HUES48 (cell line): ENCODE data around the gene TMEM88.
A peak's percentile ranks its signal among the peaks of the same experiment; 100 is the strongest.

Source experiments
- H3K27ac ChIP-seq: one replicate; pipeline ENCODE4 v1.7.0; 2013; ENCODE audit warnings: low read depth, low read length, inconsistent platforms
- H3K27me3 ChIP-seq: 2 replicates; pipeline ENCODE4 v1.6.1; 2013; ENCODE audit warnings: mild to moderate bottlenecking, low read length; ENCODE audit not compliant: control insufficient read depth, insufficient read depth
- H3K36me3 ChIP-seq: 2 replicates; pipeline ENCODE4 v1.6.1; 2013; ENCODE audit warnings: low read length; ENCODE audit not compliant: control insufficient read depth, insufficient read depth
- H3K4me1 ChIP-seq: 2 replicates; pipeline ENCODE4 v1.6.1; 2013; ENCODE audit warnings: mild to moderate bottlenecking, low read length; ENCODE audit not compliant: control insufficient read depth, insufficient read depth
- H3K4me3 ChIP-seq: 2 replicates; pipeline ENCODE4 v1.5.1; 2013; ENCODE audit warnings: mild to moderate bottlenecking, low read depth, low read length
- H3K9ac ChIP-seq: 2 replicates; pipeline ENCODE4 v1.6.1; 2013; ENCODE audit warnings: mild to moderate bottlenecking, low read depth, low read length, moderate library complexity
- H3K9me3 ChIP-seq: 2 replicates; pipeline ENCODE4 v1.6.1; 2013; ENCODE audit warnings: low read length; ENCODE audit not compliant: control insufficient read depth, insufficient read depth

Gene TMEM88

GRCh38 chr17:7839876-7840261 lies 15.0 kb upstream of the TMEM88 start:
- Histone ChIP-seq H3K27me3 (peaks cover 31% of the 10 kb centered on the region), H3K4me3 (no peak overlapping the region), H3K27ac (no peak overlapping the region), H3K9ac (no peak overlapping the region), H3K36me3 (no peaks in the 10 kb centered on the region), H3K9me3 (no peaks in the 10 kb centered on the region), H3K4me1 (peaks cover 25% of the 10 kb centered on the region)

GRCh38 chr17:7840441-7840840 lies 14.4 kb upstream of the TMEM88 start:
- Histone ChIP-seq H3K36me3 (no peaks in the 10 kb centered on the region), H3K27ac (no peak overlapping the region), H3K27me3 (peaks cover 31% of the 10 kb centered on the region), H3K4me1 (peaks cover 29% of the 10 kb centered on the region), H3K4me3 (no peak overlapping the region), H3K9ac (no peak overlapping the region), H3K9me3 (no peaks in the 10 kb centered on the region)

DNA sequence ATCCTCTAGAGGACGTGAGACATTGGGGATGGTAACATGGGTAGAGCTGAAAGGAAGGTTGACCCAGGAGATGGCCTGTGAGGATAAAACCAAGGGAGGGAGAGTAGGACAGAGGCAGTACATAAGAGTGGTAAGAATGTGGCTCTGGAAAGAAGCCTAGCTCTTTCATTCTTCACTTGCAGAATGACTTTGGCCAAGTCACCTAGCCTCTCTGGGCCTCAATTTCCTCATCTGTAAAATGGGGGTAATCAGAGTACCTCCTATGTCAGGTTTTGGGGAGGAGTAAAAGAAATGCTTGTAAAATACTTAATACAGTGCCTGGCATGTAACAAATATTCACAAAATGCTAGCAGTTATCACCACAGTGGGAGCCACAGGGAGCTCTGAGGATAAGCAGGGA lies 14.0 kb upstream of the TMEM88 start:
- H3K9ac ChIP-seq, result no peak overlapping the region
- H3K36me3 ChIP-seq, result no peaks in the 10 kb centered on the region
- H3K4me1 ChIP-seq, result peaks cover 29% of the 10 kb centered on the region
- peak overlapping the region; percentile 95 for H3K27ac ChIP-seq
- H3K4me3 ChIP-seq, result peak overlapping the region; percentile 78
- H3K27me3 ChIP-seq, result peaks cover 31% of the 10 kb centered on the region
- H3K9me3 ChIP-seq, result no peaks in the 10 kb centered on the region

GRCh38 chr17:7841396-7841914 lies 13.4 kb upstream of the TMEM88 start:
- Histone ChIP-seq H3K9me3 (no peaks in the 10 kb centered on the region), H3K27me3 (peaks cover 31% of the 10 kb centered on the region), H3K36me3 (0 out of 2 replicates have a peak, but pooled peaks cover under 1% of the 10 kb centered on the region), H3K27ac (peak overlapping the region; percentile 95), H3K4me3 (peak overlapping the region; percentile 78), H3K9ac (peak overlapping the region; percentile 37; the same call in 1 of the 2 replicates), H3K4me1 (peaks cover 29% of the 10 kb centered on the region)

DNA sequence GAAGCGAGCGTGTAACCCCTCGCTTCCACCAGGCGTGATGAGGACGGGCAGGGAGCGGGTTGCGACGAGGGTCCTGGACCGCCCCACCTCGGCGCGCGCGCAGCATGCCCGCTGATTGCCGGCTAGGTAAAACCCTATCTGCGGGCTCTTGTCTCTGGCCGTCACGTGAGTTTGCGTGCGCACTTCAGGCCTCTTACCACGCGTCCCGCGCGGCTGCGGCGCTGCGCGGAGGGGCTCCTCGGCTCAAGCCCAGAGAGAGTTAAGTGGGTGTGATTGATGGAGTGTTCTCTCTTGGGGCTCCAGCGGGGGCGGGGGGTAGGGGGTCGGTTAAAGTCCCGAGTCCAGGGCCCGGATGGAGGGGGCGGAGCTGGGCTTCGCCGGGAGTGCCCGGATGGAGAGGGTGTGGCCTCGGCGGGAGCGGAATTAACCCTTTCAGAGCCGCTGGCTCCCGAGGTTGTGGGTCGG lies 12.9 kb upstream of the TMEM88 start:
- peaks cover 31% of the 10 kb centered on the region for H3K27me3 ChIP-seq
- peak overlapping the region; percentile 78 for H3K4me3 ChIP-seq
- H3K9ac ChIP-seq, result peak overlapping the region; percentile 37; the same call in 1 of the 2 replicates
- H3K9me3 ChIP-seq, result no peaks in the 10 kb centered on the region
- peaks cover 28% of the 10 kb centered on the region for H3K4me1 ChIP-seq
- peaks cover 3% of the 10 kb centered on the region; the same call in 1 of the 2 replicates for H3K36me3 ChIP-seq
- H3K27ac ChIP-seq, result peak overlapping the region; percentile 95

- peak overlapping the region; percentile 95 for H3K27ac ChIP-seq
- peaks cover 21% of the 10 kb centered on the region for H3K4me1 ChIP-seq
Observed at GRCh38 chr17:7842380-7843256, 12.2 kb upstream of the TMEM88 start.

DNA sequence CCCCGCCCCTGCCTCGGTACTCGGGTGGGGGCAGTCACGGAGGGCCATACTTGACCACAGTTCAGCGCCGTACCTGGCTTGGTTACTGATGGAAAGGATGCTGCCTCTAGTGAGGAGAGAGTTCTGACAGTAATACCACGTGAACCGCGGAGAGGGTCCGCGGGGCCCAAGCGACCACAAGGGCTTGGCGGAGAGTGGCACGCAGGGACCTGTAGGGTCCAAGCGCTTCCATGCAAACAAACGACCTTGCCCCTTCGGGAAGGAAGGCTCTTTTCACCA lies 11.7 kb upstream of the TMEM88 start:
- H3K27ac ChIP-seq, result peak overlapping the region; percentile 95
- no peaks in the 10 kb centered on the region for H3K9me3 ChIP-seq
- peak overlapping the region; percentile 78 for H3K4me3 ChIP-seq
- no peak overlapping the region for H3K9ac ChIP-seq
- H3K4me1 ChIP-seq, result peaks cover 19% of the 10 kb centered on the region
- H3K36me3 ChIP-seq, result peaks cover 3% of the 10 kb centered on the region; the same call in 1 of the 2 replicates
- H3K27me3 ChIP-seq, result peaks cover 31% of the 10 kb centered on the region

More at GRCh38 chr17:7842380-7843256, 12.2 kb upstream of the TMEM88 start:
- Histone ChIP-seq H3K36me3 (peaks cover 3% of the 10 kb centered on the region; the same call in 1 of the 2 replicates), H3K9me3 (no peaks in the 10 kb centered on the region), H3K4me3 (peak overlapping the region; percentile 78), H3K27me3 (peaks cover 31% of the 10 kb centered on the region), H3K9ac (0 out of 2 replicates have a peak overlapping the region, but pooled peaks have one; percentile 11)

DNA sequence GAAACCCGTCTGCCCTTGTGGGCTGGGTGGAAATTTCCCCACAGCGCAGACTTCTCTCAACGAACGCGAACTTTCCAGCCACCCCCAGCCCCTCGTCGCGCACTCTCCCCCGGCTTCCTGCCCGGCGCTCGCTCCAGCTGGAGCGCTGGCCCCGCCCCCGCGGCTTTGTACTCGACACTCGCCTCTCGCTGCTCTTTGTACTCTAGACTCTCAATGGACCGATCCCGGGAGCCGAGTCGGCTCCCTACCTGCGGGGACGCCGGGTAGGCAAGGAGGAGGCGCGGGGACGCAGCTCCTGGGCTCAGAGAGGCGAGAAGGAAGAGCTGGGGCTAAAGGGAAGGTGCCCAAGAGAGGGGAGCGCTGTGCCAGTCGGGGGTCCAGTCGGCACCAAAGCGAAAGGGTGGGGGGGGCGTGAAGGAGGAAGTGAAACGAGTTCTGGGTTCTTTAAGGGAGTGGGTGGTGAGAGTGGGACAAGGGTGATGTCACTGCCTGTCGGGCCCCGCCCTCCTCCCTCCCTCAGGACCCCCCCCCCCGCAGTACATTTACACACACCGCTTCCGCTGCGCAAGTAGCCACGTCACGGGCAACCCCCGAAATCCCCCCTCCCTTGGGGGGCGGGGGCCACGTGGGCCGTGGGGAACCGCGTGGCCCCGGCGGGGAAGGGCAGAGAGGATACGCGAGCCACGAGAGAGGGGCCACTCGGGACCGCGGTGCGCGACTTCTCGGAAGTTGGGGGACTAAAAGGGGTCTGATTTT lies 11.2 kb upstream of the TMEM88 start:
- no peaks in the 10 kb centered on the region for H3K9me3 ChIP-seq
- peak overlapping the region; percentile 78 for H3K4me3 ChIP-seq
- H3K36me3 ChIP-seq, result peaks cover 3% of the 10 kb centered on the region; the same call in 1 of the 2 replicates
- H3K27me3 ChIP-seq, result peaks cover 28% of the 10 kb centered on the region
- H3K4me1 ChIP-seq, result peaks cover 15% of the 10 kb centered on the region
- peak overlapping the region; percentile 95 for H3K27ac ChIP-seq
- H3K9ac ChIP-seq, result no peak overlapping the region; the same call in 1 of the 2 replicates

DNA sequence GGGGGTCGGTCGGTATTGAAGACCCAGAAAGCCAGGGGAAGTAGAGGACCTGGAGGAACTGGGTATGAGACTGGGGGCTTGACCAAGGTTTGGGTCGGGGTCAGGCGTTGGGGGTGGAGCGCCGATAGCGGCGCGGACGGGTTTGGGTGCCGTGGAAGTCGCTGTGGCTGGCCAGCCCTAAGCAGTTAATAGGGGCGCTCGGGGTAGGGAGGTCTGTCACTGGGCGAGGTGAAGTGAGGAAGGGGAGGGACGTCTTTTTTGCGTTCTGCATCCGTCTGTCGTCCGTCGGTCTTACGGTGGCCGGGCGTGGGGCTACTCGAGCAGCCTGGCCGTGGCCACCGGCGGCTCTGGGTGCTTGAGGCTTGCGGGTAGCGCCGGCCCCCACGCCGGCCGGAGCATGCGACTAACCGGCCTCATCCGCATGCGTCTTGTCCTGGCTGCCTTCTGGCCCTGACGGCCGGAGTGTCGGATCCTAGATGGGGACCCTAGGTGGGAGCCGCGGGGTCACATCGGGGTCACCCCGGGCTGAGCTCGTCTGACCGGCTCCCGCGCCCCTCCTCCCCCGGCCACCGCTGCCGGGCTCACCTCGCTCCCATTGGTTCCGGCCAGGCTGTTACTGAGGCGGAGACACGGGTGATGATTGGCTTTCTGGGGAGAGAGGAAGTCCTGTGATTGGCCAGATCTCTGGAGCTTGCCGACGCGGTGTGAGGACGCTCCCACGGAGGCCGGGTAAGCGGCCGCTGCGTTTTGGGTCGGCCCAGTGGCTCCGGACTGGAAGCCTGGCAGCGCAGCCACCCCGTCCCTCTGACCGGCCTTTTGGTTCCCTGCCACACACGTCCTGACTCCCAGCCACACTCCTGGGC lies 10.3 kb upstream of the TMEM88 start:
- peaks cover 3% of the 10 kb centered on the region; the same call in 1 of the 2 replicates for H3K36me3 ChIP-seq

More for the DNA sequence above, 10.3 kb upstream of the TMEM88 start:
- no peaks in the 10 kb centered on the region for H3K9me3 ChIP-seq
- peak overlapping the region; percentile 95 for H3K27ac ChIP-seq
- H3K4me3 ChIP-seq, result peak overlapping the region; percentile 78
- peaks cover 20% of the 10 kb centered on the region for H3K27me3 ChIP-seq
- peaks cover 11% of the 10 kb centered on the region for H3K4me1 ChIP-seq
- H3K9ac ChIP-seq, result no peak overlapping the region; the same call in 1 of the 2 replicates
